Keratinocyte (primary cell): ENCODE measurements around the gene PARD3. TPM values are rescaled to one million over a fixed set of nuclear protein-coding genes. Genes with fewer than 3 reads are reported as not detected.

Experiments
- DNase-seq: peaks from one replicate; pipeline ENCODE4 v3.0.0-alpha.2; 2011; ENCODE audit warnings: low read depth, missing footprints, low spot score
- FAIRE-seq: peaks from 2 replicates; lab custom pipeline; 2011; peaks lifted over from hg19 to GRCh38; lab: Jason Lieb, UNC
- H2AFZ ChIP-seq: 2 replicates; pipeline ENCODE4 v1.6.0; 2012; ENCODE audit warnings: low read length, control low read depth, inconsistent platforms; ENCODE audit not compliant: control insufficient read depth
- H3K27ac ChIP-seq: 2 replicates; pipeline ENCODE4 v1.5.1; 2011; ENCODE audit warnings: low read length; ENCODE audit not compliant: control insufficient read depth, insufficient read depth
- H3K27me3 ChIP-seq: 3 replicates; pipeline ENCODE4 v1.6.0; 2011; ENCODE audit warnings: low read length; ENCODE audit not compliant: control insufficient read depth, insufficient read depth; ENCODE audit errors: extremely low read depth
- H3K36me3 ChIP-seq, 2 experiments: 2 replicates in 1 of 2; 3 replicates in 1 of 2; pipeline ENCODE4 v1.5.1; 2011; ENCODE audit warnings: low read length in 2 of 2, mild to moderate bottlenecking in 1 of 2; ENCODE audit not compliant: control insufficient read depth in 2 of 2, insufficient read depth in 2 of 2; ENCODE audit errors: extremely low read depth in 1 of 2
- H3K4me1 ChIP-seq: 3 replicates; pipeline ENCODE4 v1.5.1; 2011; ENCODE audit warnings: low read length; ENCODE audit not compliant: control insufficient read depth, insufficient read depth; ENCODE audit errors: extremely low read depth
- H3K4me2 ChIP-seq: 3 replicates; pipeline ENCODE4 v1.6.0; 2011; ENCODE audit warnings: low read depth, low read length; ENCODE audit not compliant: control insufficient read depth, insufficient read depth; ENCODE audit errors: extremely low read depth
- H3K4me3 ChIP-seq, 3 experiments: fragments of 200-600 bp in 1 of 3; sonication (generic) in 1 of 3; 2 replicates in 2 of 3; 3 replicates in 1 of 3; pipeline ENCODE4 v1.5.1; 2011 to 2016; ENCODE audit warnings: low read length in 3 of 3, mild to moderate bottlenecking in 3 of 3, control low read depth in 2 of 3, inconsistent platforms in 1 of 3, low read depth in 1 of 3, mixed read lengths in 1 of 3, mixed run types in 1 of 3, moderate library complexity in 1 of 3; ENCODE audit not compliant: control insufficient read depth in 2 of 3, insufficient read depth in 2 of 3; ENCODE audit errors: extremely low read depth in 1 of 3
- H3K79me2 ChIP-seq: 2 replicates; pipeline ENCODE4 v1.6.0; 2012; ENCODE audit warnings: low read length; ENCODE audit not compliant: control insufficient read depth, insufficient read depth
- H3K9ac ChIP-seq: 3 replicates; pipeline ENCODE4 v1.6.0; 2011; ENCODE audit warnings: low read length; ENCODE audit not compliant: control insufficient read depth, insufficient read depth; ENCODE audit errors: extremely low read depth
- H3K9me1 ChIP-seq: 3 replicates; pipeline ENCODE4 v1.6.0; 2011; ENCODE audit warnings: low read length; ENCODE audit not compliant: control insufficient read depth, insufficient read depth; ENCODE audit errors: extremely low read depth
- H3K9me3 ChIP-seq: 2 replicates; pipeline ENCODE4 v1.5.1; 2012; ENCODE audit warnings: low read depth, low read length; ENCODE audit not compliant: control insufficient read depth
- H4K20me1 ChIP-seq: 3 replicates; pipeline ENCODE4 v1.6.0; 2011; ENCODE audit warnings: low read length; ENCODE audit not compliant: control insufficient read depth, insufficient read depth; ENCODE audit errors: extremely low read depth
- CTCF ChIP-seq, 3 experiments: IDR thresholded peaks in 1 of 3; conservative IDR thresholded peaks in 1 of 3; optimal IDR thresholded peaks in 1 of 3; 2 replicates in 2 of 3; 3 replicates in 1 of 3; pipeline versions ENCODE3 to v1.5.1; 2011; ENCODE audit warnings: low read length in 3 of 3, mild to moderate bottlenecking in 3 of 3, moderate library complexity in 2 of 3, control low read depth in 1 of 3, inconsistent platforms in 1 of 3; ENCODE audit not compliant: insufficient read depth in 2 of 3; ENCODE audit errors: extremely low read depth in 1 of 3
- EZH2 ChIP-seq: IDR thresholded peaks from one replicate; pipeline ENCODE4 v1.6.1; 2012; ENCODE audit warnings: inconsistent platforms, mild to moderate bottlenecking, low read length, moderate library complexity
- dilution Hi-C: fragments of 300-500 bp; cut with MboI; formaldehyde crosslinking; loops from one replicate; pipeline ENCODE4 v1.7.0; 2020; ENCODE audit warnings: low sequenced_read_pairs; ENCODE audit not compliant: extremely low pct_ligation_motif_present
- polyA plus RNA-seq, 5 experiments: library from polyadenylated mRNA; depleted of rRNA in 3 of 5; stranded (reverse) in 3 of 5; stranded (forward) in 1 of 5; unstranded in 1 of 5; fragments of >200 nt; gene quantifications; 1 replicate in 1 of 5; 2 replicates in 3 of 5; 3 replicates in 1 of 5; pipeline versions ENCODE4 v1.2.1 to v1.2.3, GENCODE V29; 2011 to 2012; ENCODE audit warnings: missing spikeins in 2 of 5, low read depth in 1 of 5, low replicate concordance in 1 of 5

PARD3 gene
- polyA plus RNA-seq, 1 donor (not counting 4 experiments of a cell fraction or from before 2014, with no cell fraction given): 46.4 TPM

- Histone ChIP-seq H3K79me2 (peaks cover 73% of the 10 kb centered on the region), H3K9me1 (no peaks in the 10 kb centered on the region), H3K27ac (no peak overlapping the region), H3K4me3 (no peak overlapping the region), H3K4me2 (no peak overlapping the region), H3K27me3 (no peaks in the 10 kb centered on the region), H3K36me3 (no peaks in the 10 kb centered on the region), H2AFZ (no peak overlapping the region), H3K4me1 (peaks cover 10% of the 10 kb centered on the region), H3K9ac (no peak overlapping the region), H4K20me1 (no peaks in the 10 kb centered on the region), H3K9me3 (no peaks in the 10 kb centered on the region)
- dilution Hi-C loops: no loop called here
- no peak for FAIRE-seq
- TF ChIP-seq CTCF (optimal IDR thresholded peaks at IDR 0.05 in 1 of 3, IDR thresholded peaks at IDR 0.05 in 1 of 3, conservative IDR thresholded peaks at IDR 0.05 in 1 of 3; ENCODE audit: extremely low read depth in 1 of 3, insufficient read depth in 2 of 3, low read length in 3 of 3): no peak
- TF ChIP-seq EZH2: no peak
- DNase-seq: no peak
Observed at GRCh38 chr10:34653530-34653929, 161.6 kb downstream of the PARD3 start.

GRCh38 chr10:34651416-34652195 is 163.5 kb downstream of the PARD3 start:
- Histone ChIP-seq H3K79me2 (peaks cover 68% of the 10 kb centered on the region), H3K9me3 (no peaks in the 10 kb centered on the region), H3K4me1 (peaks cover 4% of the 10 kb centered on the region), H3K9ac (no peak overlapping the region), H2AFZ (no peak overlapping the region), H4K20me1 (no peaks in the 10 kb centered on the region), H3K36me3 (no peaks in the 10 kb centered on the region), H3K27ac (no peak overlapping the region), H3K4me3 (no peak overlapping the region), H3K27me3 (no peaks in the 10 kb centered on the region), H3K9me1 (no peaks in the 10 kb centered on the region), H3K4me2 (no peak overlapping the region)
- DNase-seq (no peak), FAIRE-seq (no peak)
- dilution Hi-C loops: no loop called here
- TF ChIP-seq EZH2 (no peak), CTCF (optimal IDR thresholded peaks at IDR 0.05 in 1 of 3, IDR thresholded peaks at IDR 0.05 in 1 of 3, conservative IDR thresholded peaks at IDR 0.05 in 1 of 3; ENCODE audit: extremely low read depth in 1 of 3, insufficient read depth in 2 of 3, low read length in 3 of 3) (no peak)
